B cell (primary cell): ENCODE measurements around the gene SCARB1.

Experiments used
- EZH2 ChIP-seq: IDR thresholded peaks from 2 replicates; pipeline ENCODE4 v1.6.1; 2012; ENCODE audit warnings: borderline replicate concordance, low read depth, mild to moderate bottlenecking, moderate library complexity, low read length; ENCODE audit not compliant: insufficient read depth, poor library complexity, severe bottlenecking
- TF ChIP-seq, protein P1 (sequence below): fragments of 200-600 bp; IDR thresholded peaks from one replicate; pipeline ENCODE4 v1.8.0; 2022; ENCODE audit warnings: antibody characterized with exemption, mild to moderate bottlenecking

- TF ChIP-seq, protein P1, sequence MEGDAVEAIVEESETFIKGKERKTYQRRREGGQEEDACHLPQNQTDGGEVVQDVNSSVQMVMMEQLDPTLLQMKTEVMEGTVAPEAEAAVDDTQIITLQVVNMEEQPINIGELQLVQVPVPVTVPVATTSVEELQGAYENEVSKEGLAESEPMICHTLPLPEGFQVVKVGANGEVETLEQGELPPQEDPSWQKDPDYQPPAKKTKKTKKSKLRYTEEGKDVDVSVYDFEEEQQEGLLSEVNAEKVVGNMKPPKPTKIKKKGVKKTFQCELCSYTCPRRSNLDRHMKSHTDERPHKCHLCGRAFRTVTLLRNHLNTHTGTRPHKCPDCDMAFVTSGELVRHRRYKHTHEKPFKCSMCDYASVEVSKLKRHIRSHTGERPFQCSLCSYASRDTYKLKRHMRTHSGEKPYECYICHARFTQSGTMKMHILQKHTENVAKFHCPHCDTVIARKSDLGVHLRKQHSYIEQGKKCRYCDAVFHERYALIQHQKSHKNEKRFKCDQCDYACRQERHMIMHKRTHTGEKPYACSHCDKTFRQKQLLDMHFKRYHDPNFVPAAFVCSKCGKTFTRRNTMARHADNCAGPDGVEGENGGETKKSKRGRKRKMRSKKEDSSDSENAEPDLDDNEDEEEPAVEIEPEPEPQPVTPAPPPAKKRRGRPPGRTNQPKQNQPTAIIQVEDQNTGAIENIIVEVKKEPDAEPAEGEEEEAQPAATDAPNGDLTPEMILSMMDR: no peak
- TF ChIP-seq EZH2: no peak
Observed at GRCh38 chr12:124805876-124806668, 57.6 kb downstream of the SCARB1 start.
